Forelimb muscle (tissue), 1 donor: Measurements from ENCODE around the gene CSKMT. TPM values are rescaled to one million over a fixed set of nuclear protein-coding genes. Genes with fewer than 3 reads are reported as not detected.
A peak's percentile ranks its signal among the peaks of the same experiment; 100 is the strongest.
"Not testable (repeated sequence)": the region's sequence is repeated elsewhere in the genome, so short reads cannot be mapped to it uniquely, and the experiment has no call there.

Experiments
- DNase-seq: peaks from one replicate; pipeline ENCODE4 v3.0.0-alpha.2; 2013; ENCODE audit warnings: low read depth
- polyA plus RNA-seq: library from polyadenylated mRNA; unstranded; fragments of 120-200 nt; gene quantifications from one replicate; pipeline ENCODE4 v1.2.1, GENCODE V29; 2013; ENCODE audit not compliant: insufficient read length

CSKMT gene
- polyA plus RNA-seq, 1 donor: 2.8 TPM

DNA sequence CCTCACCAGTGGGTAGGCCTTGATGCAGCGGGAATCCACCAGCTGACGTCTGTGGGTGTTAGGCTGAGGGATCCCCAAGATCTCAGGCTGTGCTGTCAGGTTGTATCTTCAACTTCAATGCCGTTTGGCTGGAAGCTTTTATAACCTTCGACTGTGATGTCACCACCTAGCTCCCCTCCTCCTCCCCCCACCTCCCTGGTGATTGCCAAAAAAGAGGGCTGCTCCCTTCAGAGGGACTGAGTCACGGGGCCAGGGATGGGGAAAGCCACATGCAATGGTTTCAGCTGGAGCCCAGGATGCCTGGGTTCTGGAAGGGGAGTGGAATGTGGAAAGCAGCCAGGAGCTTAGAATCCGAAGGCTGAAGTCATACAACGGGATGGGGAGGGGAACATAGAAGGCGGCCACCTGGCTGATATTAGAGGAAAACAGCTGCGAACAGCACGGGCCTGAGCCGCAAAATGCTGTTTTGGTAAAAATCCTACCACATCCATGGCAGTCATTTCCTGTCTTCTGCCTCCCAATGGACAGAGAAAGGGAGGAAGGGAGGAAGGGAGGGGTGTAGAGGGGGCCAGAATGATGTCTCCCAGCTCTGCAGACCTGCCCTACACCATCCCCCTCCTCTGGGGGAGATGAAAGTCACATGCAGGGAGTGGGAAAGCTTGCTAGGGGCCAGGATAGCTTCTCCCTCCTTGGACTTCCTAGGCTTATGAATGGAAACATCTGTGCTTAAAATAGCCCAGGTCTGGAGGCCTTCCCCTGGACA, 24.5 kb downstream of the CSKMT start, which contains the start of gene LRRN4CL:
TSS of gene LRRN4CL (minus strand) at position 110 of the 763 bp plus-strand sequence. CDS start 1,022 bp downstream, outside the sequence.
- peak; percentile 85 for DNase-seq

DNA sequence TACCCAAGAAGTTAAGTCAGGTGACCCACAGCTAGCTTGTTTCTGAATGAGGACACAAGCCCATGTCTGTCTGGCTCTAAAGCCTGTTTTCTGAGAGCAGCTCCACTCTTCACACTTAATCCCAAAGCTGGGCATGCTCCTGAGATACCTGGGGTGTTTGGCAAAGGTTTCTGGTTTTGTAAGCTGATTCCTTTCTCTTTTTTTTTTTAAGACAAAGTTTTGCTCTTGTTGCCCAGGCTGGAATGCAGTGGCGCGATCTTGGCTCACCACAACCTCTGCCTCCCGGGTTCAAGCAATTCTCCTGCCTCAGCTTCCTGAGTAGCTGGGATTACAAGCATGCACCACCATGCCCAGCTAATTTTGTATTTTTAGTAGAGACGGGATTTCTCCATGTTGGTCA, 28.5 kb downstream of the CSKMT start:
- DNase-seq: not testable (repeated sequence)

DNA sequence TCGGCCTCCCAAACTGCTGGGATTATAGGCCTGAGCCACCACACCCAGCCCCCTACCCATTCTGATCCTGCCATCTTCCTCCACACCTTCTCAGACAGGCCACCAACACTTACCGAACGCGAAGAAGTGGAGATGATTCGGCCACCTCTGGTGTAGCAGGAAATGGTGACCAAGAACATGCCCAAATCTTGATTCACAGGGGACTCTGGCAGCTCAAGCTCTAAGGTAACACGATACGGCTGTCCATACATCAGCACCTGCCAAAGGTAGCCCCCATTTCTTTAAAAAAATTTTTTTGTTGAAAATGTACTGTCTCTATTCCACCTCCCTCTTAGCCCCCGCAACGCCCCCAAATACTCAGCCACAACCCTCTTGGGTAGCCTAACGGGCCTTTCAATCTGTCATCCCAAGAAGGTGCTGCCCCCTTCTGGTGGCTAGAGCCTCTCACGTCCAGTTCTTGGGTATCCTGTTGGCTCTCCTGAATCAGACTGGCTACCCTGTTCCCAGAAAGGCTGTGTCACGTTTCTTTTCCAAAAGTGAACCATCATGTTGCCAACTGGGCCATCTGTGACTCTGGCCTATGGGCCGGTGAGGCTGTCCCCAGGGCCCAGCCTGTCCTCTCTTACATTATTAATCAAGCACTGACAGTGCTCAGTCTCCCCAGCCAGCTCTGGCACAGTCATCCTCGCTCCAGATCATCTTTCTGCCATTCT, 29.5 kb downstream of the CSKMT start:
- no peak for DNase-seq

DNA sequence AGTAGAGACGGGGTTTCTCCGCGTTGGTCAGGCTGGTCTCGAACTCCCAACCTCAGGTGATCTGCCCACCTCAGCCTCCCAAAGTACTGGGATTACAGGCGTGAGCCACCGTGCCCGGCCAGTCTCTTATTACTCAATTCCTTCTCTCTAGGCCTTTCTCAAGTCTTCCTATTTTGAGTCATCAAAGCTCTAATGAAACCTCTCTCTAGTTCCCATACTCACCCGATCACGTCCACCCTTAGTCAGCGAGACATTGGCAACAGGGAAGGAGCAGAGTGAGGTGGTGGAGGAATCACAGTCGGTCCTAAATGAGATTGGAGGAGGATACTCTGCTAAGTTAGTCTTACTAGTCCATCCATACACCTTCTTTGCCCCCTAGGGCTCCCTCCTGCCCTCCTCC, 37.1 kb downstream of the CSKMT start:
- no peak for DNase-seq

DNA sequence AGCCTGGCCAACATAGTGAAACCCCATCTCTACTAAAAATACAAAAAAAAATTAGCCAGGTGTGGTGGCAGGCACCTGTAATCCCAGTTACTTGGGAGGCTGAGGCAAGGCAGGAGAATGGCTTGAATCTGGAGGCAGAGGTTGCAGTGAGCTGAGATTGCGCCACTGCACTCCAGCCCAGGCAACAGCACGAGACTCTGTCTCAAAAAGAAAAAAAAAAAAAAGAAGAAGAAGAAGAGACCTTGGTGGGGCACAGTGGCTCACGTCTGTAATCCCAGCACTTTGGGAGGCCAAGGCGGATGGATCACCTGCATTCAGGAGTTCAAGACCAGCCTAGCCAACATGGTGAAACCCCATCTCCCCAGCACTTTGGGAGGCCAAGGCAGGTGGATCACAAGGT, 38.8 kb downstream of the CSKMT start:
- DNase-seq: not testable (repeated sequence)

DNA sequence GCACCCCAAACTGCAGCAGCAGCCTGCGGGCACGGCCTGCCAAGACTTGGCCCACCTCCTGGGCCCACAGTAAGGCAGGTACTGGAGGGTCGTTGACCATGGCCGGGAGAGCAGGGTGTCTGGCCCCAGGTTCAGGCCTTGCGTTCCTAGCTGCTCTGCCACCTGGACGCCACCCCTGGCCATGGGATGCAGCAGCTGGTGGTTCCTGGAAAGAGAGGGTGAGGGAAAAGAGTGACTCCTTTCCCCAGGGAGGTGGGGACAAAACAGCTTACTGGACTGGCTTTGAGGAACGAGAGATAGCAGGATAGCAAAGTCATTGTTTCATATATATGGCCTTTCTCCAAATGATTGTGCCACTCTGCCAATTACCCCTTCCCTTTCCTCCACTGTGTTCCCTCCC, 40.3 kb downstream of the CSKMT start:
- no peak for DNase-seq

DNA sequence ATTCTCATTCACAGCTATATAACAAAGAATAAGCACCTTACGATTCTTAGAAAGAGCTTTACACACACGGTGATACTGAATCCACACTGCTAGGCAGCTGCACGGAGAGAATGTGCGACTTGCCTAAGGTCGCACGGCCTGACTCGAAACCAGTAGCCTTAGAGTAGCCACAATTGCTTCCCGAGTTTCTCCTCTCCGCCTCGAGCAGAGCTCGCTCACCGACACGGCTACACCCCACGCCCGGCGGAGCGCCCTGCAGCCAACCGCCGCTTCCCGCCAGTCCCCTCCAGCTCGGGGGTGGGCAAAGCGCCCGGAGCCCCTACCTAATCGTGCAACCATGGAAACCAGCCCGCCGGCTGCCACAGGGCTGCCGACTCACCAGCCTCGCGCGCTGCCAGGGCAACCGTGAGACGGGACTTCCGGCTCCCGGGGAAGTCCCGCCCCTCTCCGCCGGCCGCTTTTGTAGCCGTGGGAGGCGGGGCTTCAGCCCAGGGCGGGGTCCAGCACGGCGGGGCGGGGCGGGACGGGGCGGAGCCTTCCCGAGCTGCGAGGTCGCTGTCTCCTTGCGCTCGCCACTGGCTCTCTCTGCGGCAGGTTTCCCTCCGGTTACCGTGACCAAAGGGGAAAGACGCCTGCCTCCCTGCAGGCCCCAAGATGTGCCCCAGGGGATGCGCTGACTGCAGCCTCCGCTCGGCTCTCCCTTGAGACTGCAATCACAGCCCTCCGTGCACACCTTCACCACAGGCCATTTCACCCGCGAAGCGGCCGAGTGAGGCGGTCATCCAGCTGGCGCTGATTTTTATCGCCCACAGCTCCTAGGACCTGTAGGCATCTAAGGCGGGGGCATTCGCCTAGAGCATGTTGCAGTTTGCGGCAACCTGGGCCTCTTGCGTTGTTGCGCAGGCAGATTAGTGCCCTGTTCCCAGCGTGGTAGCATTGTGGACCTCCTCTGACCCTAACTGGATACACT, 41.1 kb downstream of the CSKMT start:
- DNase-seq: no peak

DNA sequence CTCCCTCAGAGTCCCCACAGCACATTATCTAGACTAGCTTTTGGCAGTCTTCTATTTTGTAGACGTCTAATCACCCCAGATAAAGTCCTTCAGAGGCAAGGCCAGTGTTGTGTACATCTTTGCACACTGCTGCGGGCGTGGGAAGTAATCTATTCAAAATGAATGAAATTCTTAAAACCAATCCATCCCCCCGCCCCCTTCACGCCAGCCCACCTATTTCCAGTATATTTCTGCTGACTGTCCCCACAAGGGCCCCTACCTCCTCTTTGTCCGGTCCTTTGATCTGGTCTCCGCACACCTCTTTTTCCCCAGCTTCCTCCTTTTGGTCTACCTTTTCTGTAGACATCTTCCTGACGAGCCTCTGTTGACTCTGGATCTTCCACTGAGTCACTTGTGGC, 41.7 kb downstream of the CSKMT start:
- DNase-seq: no peak

DNA sequence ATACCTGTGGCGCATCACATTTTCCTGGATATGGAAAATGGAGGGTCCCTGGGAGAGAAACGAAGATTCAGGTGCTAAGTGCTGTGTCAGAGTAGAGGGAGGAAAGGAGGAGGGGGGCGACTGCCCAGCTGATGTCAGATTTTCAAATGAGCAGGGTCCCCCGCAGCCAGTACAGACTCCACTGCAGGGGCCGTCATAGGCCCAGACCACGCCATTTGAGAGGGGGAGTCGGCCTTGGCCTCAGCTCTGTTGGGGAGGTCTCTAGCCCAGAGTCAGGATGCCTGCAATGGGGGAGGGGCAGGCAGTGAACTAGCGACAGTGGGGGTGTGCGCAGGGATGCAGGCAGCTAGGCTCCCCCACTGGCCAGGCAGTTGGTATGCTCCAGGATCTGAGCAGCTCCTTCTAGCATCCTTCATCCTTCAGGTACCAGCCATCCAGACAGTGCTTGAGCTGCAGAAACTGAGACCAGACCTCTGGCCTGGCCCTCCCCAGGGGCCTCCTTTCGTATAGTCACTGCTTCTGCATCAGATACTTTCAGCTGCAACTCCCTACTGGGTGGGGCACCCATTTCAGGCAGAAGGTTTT, 42.3 kb downstream of the CSKMT start, which contains the start of the genes BSCL2 and GNG3:
TSS of gene BSCL2 (minus strand) at position 148 of the 585 bp plus-strand sequence. CDS start 229 bp downstream, outside the sequence.
TSS of gene GNG3 (plus strand) at position 400 of the 585 bp plus-strand sequence. CDS start 620 bp downstream, outside the sequence.
- no peak for DNase-seq

DNA sequence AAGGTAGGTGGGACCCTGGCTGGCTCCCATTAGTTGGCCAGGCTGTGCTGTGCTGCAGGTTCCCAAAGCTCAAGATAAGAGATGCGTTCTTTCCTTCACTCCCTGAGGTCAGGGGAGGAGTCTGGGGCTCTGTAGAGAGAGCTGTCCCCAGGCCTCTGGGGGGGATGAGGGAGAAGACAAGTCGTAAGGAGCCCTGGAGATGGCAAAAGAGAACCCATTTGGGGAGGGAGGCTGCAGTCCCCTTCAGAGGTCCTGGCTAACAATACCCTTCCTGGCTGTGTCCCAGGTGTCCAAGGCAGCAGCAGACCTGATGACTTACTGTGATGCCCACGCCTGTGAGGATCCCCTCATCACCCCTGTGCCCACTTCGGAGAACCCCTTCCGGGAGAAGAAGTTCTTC, 43.3 kb downstream of the CSKMT start:
- no peak for DNase-seq

DNA sequence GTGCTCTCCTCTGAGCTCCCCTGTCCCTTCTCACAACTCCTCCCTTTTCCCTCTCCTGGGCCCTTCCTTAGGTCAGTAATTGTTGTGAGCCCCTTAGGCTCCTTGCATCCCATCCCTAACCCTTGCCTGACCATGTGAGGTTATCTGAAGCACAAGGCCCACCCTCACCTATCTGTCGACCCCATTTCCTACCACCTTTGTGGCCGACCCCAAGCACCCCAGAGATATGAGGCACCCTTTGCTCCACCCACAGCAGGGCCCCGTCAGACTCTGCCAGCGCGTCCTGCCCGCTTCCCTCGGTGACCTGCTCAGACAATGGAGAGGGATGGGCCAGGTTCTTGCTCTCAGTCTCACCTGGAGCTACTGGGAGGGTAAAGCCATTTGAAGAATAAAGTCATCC, 43.7 kb downstream of the CSKMT start:
- DNase-seq: no peak

DNA sequence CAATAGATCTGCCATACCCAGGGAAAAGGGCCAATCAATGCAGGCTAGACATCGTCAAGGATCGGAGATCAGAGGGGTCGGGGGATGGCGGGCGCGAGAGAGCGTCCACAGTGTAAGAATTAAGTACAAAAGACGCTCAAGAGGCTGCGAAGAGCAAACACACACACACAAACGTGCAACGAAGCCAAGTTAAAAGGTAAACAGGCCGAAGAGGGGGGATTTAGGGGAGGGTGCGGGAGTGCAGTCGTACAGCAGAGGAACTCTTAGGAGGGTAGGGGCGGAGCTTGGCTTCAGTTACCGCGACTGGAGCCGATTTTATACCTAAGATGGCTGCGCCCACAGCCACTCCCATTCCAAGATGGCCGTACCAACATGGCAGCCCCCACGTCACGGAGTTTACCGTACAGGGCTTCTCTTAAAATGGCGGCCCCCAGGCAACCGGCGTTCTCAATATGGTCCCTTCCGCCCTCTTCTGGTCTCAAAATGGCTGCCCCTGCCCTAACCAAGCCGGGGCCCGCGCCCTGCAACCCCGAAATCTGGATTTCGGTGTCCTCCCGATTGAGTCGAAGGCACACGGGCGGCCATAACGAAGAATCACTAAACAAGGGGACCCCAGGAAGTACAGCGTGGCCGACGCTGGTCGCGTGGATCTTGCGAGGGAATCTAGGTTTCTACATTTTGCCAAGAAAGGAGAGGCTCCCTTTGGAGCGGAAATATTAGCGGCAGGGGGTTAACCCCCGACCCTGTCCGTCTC, 44.3 kb downstream of the CSKMT start:
- DNase-seq: peak; percentile 98

DNA sequence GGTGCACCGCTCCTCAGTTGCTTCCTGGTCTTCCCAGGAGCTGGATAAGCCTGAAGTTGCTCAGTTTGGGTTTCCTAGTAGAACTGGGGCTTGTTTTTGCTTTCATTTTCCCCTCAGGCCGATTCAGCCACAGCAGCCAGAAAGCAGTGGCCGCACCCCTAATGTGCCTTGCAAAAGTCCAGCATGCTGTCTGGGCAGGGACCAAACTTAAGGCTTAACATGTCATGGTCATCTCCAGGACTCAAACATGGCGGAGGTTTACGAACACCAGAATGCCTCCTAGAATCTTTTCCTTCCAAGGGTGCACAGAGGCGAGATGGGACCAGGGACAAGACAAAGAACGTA, 44.9 kb downstream of the CSKMT start:
- DNase-seq: no peak

DNA sequence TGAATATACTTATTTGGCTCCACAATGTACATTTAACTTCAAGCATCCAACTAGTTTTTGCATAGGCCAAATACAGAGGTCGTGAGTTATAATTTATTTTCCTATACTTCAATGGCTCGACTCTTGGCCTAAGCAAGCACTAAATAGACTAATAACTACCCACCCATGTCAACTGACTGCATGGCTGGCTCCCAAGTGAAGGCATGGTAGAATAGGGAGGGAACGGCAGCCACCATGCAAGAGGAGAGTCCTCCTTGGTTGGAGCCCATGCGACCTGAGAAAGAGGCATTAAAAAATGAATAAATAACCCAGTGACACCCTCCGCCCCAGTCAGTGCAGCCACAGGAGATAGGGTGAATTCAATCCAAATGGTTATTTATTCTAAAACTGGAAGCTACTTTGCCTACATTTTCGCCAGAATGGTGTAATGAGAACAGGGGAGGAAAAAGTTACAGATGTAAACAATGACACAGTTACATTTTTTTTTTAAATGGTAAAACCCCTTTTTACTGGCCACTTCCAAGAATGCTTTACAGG, 47.2 kb downstream of the CSKMT start:
- DNase-seq: no peak

DNA sequence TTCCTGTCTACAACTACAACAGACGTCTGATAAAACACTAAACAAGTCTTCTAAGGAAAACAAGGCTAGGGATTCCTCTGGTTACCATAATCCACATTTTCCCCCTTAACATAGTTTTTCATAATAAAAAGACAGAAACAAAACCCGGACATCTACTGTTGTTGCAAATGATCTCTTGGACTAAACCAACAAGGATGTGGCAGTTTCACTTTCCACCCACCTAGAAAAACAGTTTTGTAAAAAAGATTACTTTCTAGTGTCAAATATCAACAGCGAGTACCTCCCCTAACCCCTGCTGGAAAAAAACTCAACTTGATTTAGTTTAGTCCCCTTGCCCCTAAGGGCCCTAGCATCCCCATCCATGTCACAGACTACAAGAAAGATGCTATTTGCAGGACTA, 47.7 kb downstream of the CSKMT start:
- no peak for DNase-seq

DNA sequence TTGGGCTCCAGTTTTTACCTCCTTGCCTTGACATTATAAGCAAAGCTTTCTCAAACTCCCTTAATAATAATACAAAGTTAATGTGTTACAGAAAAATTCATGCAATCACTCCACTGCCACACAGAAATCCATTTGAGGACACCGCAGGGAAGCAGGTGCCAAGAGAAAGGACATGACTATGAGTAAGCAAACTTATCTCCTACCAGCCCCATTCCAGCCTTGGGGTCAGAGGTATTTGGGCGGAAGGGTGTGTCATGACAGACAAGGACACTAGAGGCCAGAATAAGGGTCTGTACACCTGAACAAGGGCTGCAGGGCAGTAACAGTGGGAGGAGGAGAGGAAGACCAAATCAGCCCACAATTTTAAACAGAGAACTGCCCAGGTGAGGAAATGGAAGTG, 48.2 kb downstream of the CSKMT start:
- DNase-seq: no peak

DNA sequence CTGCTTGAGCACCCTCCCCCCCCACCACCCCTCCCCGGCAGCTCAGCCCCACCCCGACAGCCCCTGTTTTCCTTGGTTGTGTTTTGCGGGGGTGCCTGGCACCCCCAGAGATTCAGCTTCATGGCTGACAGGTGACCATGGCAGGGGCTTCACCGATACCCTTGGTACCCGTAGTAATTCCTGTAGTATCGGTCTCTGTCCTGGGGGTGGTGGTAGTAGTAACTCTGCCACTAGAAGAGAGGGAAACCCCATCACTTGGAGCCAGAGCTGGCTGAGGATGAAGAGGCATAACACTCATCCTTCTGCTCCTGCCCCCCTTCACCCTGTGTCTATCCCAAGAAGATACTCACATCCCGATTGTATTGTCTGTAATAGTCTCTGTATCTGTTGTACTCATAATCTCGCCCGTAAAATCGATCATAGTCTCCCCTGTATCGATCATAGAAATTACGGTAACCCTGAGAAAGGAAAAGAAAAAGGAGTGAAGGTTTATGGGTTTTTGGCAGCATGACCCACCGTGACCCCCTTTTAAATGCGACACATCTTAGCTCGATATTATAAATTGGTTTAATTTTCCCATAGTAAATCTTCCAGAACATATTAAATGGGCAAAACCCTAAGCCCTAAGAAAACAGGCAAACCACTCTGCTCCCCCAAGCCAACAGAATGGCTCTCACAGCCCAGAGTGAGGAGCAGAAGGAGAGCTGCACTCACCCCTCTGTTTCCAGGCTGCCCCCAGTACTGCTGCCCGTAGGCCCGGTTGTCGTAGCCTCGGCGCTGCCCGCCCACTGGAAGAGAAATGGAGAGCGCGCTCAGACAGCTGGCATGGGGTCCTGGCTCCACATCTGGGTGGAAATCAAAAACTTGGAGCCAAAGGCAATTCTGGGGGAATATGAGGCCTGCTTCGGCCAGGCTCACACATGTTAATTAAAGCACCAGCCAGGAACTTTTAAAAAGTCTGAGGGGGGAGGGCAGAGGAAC, 50.3 kb downstream of the CSKMT start:
- DNase-seq: no peak

DNA sequence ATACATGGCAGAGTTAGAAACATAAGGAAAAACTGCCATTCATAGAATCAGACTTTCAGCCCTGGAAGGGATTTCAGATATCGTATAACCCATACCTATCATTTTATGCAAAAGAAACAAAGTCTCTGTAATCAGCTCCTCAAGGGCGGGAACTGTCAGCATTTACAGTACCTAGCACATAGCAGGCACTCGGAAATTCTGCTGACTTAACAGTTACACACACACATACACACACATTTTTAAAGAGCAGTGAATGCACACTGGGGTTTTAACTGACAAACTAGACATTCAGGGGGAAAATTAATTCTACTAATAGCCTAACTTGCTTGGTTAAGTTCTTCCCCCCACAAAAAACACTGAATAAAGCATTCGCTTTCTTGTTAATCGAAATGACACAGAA, 51.1 kb downstream of the CSKMT start:
- no peak for DNase-seq

DNA sequence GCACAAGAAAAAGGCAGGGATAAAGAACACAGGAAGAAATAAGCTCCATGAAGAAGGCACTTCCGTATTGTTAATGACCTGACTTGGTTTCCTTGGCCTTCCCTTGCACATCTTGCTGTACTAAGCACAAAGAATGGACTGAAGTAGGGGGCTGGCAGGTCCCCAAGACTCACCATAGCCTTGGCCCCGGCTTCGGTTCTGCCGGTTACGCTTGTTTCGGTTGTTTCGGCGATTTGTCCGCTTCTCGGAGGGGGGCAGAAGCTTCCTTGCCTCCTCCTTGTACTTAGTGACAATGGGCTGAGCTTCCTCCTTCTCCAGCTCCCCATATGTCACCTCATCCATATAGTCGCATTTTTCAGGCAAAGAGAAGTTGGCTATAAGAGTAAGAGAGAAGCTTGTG, 51.7 kb downstream of the CSKMT start:
- no peak for DNase-seq
